CD4-positive, alpha-beta T cell treated with Interferon alpha-2 for 1 hour (primary cell): ENCODE measurements around the gene GTPBP1.

ENCODE experiments used
- DNase-seq, 2 donors: peaks; one replicate each; pipeline ENCODE4 v3.0.0-alpha.2; 2020 to 2022

The GTPBP1 gene

DNA sequence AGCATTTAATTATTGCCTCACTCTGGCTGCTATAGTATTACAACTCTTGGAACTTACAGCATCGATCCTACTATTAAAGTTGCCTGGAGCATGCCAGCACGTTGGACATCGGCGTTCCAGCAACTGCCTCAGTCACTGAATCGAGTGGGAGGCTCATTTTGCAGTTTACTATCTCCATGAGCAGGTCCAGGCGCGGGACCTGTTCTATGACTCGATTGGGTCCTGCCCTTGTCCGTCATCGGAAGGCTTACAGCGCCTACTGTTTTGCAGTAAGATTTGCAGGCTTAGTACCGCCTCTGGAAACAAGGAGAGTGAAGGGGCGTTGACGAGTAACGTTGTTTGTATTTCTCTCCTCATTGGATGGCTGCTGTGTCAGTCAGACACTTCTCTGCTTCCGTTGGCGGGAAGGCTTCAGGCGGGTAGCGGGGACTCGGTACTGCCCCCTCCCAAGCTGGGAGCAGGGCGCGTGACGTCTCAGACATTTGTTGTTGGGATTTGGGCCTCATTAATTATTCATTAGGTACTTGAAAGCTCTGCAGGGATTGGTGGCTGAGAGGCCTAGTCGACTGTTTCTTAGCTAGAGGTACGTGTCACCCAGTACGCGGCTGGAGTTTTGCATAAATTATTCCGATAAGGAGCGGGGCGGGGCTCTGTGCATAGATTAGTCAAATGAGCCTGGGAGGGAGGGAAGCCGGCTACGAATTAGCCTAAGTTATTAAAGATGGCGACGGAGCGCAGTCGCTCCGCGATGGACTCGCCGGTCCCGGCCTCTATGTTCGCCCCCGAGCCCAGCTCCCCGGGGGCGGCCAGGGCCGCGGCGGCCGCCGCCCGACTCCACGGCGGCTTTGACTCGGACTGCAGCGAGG lies at the start of gene GTPBP1:
Gene GTPBP1, plus strand, starts transcription at position 710 of the 866 bp plus-strand sequence. Its CDS starts 12 bp downstream, at position 722.
- peak; percentile 99 to 100 for DNase-seq

DNA sequence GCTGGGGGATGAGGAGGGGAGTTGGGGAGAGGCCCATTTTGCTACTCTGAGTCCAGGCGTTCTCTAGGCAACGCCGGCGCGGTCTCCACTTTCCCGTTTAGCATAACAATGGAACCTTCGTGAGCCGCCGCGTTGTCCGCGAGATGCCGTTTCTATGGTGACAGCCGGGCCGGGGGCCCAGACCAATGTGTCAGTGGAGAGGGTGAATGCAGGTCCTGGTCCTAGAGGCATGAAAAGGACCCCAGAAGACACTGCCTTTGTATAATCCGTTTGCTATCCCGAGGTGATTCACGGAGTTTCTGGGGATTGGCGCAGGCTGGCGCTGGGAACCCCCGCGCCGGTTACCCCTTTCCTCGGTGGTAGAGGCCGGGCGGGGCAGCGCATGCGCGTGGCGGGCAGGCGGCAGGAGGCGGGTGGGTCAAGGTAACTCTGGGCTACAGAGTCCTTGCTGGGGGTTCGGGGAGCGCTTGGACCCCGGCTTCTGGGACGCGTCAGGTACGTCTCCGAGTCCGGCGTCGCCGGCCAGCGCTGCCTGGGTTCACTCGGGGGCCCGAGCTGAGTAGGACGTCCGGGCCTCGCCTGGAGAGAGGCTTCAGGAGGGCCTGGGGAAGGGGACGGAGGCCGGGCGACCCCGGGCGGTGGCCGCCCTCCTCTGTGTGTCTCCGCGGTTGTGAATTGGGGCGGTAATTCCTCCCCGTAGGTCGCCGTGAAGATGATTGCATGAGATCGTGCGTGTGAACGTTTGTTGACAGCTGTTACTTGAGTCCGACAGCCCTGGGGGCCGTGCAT lies 49.3 kb upstream of the GTPBP1 start, which contains the start of the genes CBY1 and FAM227A:
Gene CBY1, plus strand, starts transcription at position 383 of the 789 bp plus-strand sequence. CDS start 11,417 bp downstream, outside the sequence.
Gene FAM227A, minus strand, starts transcription at position 137 of the 789 bp plus-strand sequence. CDS start 6,224 bp downstream, outside the sequence.
- peak; percentile 83 to 88 for DNase-seq

DNA sequence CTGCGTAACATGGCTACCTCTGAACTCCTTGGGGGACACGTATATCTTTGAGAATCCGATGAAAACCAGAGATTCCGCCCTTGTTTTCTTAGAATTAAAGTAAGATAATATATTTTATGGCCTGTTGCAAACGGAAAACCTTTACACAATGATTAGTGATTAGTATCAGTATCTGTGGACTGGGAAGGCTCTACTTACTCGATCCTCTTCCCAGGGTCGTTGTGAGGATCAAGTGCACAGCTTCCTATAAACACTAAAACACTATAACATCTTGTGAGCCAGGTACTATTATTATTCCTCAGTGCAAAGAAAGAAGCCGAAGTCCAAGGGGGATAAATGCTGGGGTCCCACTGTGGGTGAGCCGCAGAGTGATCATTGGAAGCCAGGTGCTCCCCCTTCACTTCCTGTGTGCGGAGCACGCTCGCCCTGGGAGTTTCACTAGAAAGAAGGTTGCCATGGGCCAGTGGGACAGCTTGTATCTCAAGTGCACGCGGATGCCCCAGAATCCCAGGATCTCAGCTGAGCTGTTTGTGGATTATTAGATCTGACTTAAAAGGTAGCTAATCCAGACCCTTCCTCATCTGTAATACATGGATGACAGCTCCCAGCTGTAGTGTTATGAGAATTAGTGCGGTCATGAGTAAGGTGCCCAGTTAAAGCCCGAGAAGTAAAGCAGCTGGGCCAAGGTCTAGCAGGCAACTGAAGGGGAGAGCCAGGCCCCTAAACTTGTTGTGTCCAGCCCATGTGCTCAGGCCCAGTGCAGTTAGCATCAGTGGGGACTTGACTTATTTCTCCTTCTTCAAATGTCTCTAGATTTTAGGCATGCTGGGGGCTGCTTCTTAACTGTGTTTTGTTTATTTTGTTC lies 48.5 kb upstream of the GTPBP1 start:
- peak; percentile 4 to 34 for DNase-seq

GRCh38 chr22:38674888-38675287 lies 30.9 kb upstream of the GTPBP1 start:
- no peak for DNase-seq

GRCh38 chr22:38675833-38676232 lies 29.9 kb upstream of the GTPBP1 start:
- no peak for DNase-seq

DNA sequence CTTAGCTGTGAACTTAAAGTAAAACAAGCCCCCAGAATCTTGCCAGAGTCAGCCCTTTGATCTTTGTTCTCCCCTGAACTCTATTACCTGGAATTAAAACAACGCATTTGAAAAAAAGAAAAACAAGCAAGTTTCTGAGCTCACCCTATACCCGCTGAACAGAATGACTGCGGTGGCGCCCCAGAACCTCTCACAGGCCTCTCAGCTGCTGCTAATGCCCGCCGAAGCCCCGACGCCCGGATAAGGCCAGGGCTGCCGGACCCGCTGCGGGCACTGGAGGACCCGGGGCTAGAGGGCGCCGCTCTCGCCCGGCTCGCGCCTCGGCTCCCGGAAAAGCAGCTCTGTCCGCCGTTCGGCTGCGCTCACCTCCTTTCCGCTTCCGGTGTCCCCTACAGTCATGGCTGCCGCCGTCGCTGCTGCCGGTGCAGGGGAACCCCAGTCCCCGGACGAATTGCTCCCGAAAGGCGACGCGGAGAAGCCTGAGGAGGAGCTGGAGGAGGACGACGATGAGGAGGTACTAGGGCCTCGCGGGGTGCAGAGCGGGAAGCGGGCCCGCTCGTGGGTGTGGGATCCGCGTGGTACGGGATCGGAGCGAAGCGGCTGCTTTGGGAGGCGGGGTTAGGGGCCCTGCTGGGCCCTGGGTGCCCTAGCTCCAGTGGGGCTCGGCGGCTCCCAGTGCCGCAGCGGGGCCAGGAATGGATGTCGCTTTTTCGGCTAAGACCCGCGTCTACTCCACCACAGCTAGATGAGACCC lies 24.0 kb upstream of the GTPBP1 start, which contains the start of gene TOMM22:
Gene TOMM22, plus strand, starts transcription at position 376 of the 754 bp plus-strand sequence. Its CDS starts 22 bp downstream, at position 398.
- DNase-seq, result peak; percentile 84 to 87

DNA sequence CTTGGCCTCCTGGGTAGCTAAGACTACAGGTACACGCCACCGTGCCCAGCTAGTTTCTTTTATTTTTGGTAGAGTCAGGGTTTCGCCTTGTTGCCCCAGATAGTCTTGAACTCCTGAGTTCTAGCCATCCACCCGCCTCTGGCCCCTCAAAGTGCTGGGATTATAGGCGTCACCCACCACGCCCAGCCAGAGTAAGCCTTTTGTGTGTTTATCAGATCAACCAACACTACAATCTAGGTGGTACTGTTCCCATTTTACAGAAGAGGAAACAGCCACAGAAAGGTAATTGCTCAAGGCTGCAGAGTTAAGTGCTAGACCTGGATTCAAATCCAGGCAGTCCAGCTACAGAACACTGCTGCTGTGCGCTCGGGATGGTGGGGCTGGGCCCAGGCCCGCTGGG lies 20.8 kb upstream of the GTPBP1 start:
- no peak for DNase-seq

DNA sequence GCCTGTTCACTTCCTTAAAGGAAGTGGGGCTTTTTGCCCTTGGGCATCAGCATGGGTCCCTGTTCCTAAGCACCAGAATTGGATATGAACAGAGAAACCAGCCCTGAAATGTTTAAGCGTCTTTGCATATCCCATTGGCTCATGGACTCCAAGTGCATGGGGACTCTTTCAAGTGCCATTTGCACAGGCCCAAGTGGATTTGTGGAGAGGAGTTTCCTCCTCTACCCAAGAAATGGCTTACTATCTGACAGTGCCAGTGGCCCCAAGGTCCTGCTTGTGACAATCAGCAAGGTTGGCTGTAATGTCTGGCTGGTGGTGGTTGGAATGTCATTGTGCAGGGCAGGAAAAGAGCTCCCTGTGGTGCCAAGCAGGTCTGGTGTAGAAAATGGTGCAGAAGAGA lies 20.0 kb upstream of the GTPBP1 start:
- no peak for DNase-seq

DNA sequence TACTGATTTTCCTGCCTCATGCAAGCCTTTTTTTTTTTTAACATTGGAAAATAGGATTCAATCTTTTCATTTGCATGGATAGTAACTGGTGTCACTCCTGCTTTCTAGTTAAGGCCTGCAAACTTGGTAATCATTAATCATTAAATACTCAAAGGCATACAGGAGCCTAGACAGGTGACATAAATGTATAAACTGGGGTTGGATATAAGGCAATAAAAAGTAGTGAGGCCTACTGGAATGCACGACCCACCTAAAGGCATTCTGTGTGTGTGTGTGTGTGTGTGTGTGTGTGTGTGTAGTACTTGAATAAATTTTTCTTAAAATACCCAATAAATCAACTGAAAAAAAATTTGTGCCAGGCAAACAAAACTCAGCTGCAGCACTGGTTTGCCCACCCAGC lies 16.1 kb upstream of the GTPBP1 start:
- no peak for DNase-seq

- no peak for DNase-seq
Observed at GRCh38 chr22:38694049-38694448, 11.7 kb upstream of the GTPBP1 start.

DNA sequence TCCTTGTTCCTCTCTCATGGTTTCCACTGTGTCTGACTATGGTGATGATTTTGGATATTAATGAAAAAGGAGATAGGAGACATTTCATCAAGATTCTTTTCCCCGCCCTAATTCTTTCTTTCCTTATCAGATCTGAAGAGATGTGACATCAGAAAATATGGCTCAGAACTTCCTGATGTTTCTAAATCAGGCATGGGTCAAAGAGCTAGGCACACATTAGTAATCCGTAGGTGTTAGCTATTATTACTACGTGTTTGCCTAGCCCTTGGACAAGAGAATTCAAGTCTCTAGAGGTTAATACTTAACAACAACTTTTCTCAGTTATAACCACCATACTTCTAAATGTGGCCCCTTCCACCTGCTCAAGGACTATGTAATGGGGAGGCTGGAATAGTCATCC lies 10.8 kb upstream of the GTPBP1 start:
- DNase-seq, result no peak

GRCh38 chr22:38696606-38697424 lies 8.9 kb upstream of the GTPBP1 start:
- DNase-seq, result peak; percentile 23 to 37

DNA sequence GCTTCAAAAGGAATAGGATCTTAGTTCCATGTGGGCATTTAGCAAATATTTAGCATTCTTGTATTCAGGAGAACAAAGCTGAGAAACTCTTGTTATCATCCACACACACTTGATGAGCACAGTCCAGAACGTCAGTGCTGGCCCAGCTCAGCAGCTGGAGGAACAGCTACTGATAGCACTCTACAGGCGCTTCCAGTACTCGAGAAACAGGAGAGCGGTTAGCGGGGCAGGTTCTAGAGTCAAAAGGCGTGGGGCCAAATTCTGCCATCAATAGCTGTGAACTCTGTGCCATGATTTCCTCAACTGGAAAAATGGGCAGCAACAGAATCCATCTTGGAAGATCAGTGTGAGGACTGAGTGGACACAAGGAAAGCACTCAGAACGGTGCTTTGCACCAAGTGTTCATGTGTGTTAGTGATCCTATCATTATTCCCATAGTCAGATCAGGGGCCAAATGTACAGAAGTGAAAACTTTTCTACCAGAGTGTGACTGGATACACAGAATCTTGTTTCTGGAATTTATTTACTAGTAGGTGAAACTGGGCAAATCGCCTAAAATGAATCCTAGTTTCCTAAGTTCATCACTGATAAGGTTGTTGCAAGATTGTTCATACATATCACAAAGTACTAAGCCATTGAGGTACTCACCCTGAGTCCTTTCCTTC lies 8.2 kb upstream of the GTPBP1 start:
- no peak for DNase-seq

DNA sequence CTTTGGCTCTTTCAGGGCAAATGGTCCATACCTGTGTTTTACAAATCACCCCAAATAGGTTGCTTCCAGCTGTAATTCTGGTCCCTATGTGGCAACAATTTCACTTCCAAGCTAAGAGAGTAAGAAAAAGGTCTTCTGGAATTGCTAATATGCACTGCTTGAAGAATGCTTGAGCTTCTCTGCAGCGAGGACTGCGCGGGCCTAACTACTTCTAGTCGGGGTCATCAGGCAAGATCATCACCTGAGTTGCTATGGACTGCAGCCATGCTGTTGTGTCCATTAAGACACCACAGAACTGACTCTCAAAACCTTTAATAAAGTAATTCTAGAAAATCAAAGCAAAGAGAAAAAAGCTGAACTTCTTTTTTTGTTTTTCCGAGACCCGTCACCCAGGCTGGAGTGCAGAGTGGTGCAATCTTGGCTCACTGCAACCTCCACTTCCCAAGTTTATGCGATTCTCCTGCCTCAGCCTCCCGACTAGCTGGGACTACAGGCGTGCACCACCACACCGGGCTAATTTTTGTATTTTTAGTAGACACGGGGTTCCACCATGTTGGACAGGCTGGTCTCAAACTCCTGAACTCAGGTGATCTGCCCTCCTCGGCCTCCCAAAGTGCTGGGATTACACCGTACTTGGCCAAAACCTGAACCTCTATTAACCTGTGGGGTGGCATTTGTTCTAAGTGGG lies 7.2 kb upstream of the GTPBP1 start:
- no peak for DNase-seq

DNA sequence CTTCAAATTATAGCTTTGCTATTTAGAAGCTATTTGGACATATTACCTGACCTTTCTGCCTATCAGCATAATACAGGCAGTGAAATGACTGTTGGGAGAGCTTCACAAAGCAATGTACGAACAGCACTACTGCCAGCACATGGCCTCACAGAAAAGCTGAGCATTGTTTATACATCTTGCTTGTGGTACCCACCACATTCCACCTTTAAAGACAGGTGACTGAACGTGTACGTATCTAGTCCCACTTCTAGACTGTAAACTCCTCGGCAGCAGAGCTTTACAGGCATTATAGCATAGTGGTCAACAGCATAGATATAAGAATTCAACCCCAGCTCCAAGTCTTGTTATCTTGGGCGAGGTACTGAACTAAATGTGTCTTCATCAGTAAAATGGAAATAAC lies 6.6 kb upstream of the GTPBP1 start:
- no peak for DNase-seq

- no peak for DNase-seq
Observed at GRCh38 chr22:38699784-38700183, 6.0 kb upstream of the GTPBP1 start.

DNA sequence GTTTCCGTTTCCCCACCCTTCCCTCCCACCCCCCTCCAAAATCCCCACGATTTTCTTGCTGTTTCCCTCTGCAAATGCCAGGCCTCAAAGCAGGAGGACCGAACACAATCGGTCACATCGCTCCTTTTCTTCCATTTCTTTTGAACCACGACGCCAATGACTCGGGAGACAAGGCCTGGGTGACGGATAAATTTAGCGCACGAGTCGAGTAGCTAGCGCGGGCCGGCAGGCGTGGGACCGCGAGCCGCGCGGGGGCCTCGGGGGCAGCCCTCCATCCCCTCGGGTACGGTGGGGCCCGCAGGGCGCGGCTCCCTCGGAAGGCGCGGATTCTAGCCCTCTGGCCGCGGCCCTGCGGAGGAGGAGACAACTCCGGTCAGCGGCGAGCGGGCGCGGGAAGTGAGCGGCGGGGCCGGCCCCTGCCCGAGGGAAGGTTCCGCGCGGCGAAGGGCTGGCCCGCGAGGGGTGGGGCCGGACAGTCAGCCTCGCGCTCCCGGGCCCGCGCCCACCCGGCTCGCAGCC lies 5.4 kb upstream of the GTPBP1 start:
- no peak for DNase-seq

DNA sequence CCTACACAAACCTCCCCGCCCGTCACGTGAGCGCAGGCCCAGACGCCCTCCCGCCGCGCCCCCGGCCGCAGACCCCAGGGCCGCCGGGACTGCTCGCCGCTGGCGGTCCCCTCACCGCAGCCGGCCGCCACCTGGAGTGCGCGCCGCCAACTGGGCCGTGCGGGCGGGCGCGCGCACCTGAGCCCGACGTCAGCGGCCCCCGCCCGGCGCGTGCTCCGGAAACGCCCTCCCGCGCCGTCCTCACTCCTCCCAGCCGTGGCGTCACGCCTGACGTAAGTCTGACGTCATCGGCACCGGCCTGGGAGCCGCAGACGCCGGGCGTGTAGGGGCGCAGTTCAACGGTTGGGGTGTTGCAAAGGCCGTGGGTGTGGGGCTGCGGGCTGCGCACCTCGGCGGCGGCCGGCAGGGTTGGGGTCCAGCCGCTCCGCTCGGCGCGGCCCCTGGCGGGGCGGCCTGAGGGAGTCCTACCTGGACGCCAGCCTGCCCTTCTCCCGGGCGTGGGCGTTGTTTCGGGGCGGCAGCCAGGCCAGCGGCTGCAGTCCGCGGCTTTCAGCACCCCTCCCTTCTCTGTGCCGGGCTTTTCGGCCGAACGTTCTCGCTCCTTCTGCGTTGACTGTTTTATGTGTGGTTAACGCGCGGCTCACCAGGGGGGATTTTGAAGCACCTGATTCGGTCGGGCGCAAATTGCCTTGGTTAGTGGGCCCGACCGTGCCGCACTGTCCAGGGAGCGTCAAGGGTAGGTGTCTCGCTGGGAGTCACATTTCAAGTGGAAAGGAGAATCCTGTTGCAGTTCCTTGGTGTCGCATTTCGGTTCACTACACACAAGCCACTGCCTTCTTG lies 4.7 kb upstream of the GTPBP1 start, which contains the start of gene JOSD1:
Gene JOSD1, minus strand, starts transcription at position 155 of the 840 bp plus-strand sequence. CDS start 956 bp downstream, outside the sequence.
- peak; percentile 97 to 98 for DNase-seq
